GM21576 (cell line): ENCODE data around the gene MAGI2.

Source experiments
- ATAC-seq: cut with Tn5 transposase; IDR thresholded peaks from one replicate; pipeline ENCODE4 v1.9.1; 2021; ENCODE audit warnings: mild to moderate bottlenecking, moderate library complexity; ENCODE audit not compliant: unreplicated experiment

The MAGI2 gene

GRCh38 chr7:78684201-78684600, 769.3 kb downstream of the MAGI2 start:
- ATAC-seq, result no peak

DNA sequence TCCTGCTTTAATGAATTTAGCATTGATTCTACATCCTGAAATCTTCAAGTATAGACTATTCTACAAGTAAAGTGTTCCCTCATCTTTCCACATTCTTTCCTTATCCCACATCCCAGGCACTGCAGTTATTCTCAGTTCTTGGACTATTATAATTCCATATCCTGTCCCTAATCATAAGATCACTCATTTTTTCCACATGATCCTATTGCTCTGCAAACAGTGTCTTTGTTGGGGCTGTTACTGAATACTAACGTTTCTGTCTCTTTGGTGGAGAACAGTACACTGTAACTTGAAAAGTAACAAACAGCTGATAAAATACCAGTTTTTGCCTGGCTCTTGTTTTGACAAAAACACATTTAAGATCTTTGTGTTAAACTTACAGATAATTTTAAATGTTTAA, 769.9 kb downstream of the MAGI2 start:
- ATAC-seq, result no peak

DNA sequence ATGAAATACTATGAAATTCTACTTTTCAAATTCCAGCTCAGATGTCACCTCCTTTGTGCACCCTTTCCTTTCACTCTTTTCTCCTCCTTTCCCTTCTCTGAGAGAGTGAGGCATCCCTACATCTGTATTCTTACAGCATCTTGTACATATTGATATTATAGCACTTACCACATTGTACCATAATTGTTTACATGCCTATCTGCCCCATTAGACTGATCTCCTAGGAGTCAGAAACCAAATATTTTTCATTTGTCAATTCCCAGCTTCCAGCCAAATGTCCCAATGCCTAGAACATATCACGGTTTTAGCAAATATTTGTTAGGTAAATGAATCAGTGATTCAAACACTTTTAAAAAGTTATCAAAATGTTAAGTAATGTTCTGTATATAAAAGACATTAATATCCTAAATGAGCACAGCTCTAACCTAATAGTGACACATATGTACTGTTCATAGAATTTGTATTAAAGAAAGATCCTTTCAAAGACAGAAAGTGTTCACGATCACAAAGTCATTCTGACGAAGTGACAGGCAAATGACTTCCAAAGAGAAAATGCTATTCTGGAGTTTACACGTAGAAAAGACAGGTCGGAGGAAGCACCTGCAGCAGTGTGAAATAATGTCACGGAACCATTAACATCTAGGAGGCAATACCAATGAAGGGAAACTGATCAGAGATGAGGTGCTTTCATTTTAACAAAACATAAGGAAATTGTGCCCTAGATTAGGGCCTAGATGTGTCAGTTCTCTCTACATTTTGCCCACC, 774.2 kb downstream of the MAGI2 start:
- ATAC-seq, result no peak

DNA sequence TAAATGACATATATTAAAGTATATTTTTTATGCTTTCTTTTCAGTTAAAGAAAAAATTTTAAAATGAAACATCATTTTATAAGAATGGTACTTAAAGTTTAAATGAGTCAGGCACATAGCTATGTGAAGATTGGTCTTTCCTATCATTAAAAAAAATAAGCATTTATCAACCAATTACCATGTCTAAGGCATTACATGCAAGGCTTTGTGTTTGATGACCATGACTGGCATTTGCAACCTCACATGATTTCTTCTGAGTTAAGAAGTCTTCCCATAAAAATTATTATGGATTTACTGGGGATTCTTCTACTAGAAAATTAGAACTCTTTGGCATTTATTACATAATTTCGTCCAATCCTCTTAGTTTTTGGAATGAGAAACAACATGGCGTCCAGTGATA, 776.1 kb downstream of the MAGI2 start:
- ATAC-seq, result no peak

DNA sequence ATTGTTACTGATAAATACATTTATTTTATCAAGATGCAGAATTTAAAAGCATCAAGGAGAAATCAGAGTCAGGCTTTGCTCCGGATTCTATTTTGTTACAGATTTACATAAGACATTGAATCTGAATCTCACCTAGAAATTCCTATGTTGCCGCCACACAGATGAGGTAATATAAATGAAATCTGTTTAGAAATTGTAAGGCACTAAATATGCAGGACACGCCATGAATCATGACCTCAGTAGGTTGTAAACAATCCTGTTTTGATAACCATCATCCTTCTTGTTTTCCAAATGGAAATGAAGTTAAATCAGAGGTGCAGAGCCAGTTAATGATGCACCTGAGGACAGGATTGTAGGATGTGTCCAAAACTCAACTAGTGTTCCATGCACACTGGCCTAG, 778.0 kb downstream of the MAGI2 start:
- no peak for ATAC-seq

GRCh38 chr7:78673272-78673671, 780.2 kb downstream of the MAGI2 start:
- ATAC-seq, result no peak

- ATAC-seq, result no peak
Observed at GRCh38 chr7:78662939-78663338, 790.5 kb downstream of the MAGI2 start.

DNA sequence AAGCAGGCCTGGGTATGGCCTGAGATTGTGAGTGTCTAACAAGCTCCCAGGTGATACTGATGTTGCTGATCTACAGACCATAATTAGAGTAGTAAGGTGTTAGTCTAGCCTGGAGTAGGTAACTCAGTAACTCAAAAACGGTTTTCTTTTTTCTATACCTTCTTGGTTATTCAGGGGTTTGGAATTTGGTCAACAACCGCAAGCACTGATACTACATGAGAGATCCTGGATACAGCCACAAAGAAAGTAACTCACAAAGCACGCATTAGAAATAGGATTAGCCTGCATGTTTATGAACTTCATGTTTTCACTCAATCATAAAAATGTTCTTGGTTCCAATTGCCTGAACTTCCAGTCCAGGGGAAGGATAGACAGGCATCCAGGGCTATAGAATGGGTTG, 803.5 kb downstream of the MAGI2 start:
- no peak for ATAC-seq

- ATAC-seq, result no peak
Observed at GRCh38 chr7:78649236-78649635, 804.2 kb downstream of the MAGI2 start.

DNA sequence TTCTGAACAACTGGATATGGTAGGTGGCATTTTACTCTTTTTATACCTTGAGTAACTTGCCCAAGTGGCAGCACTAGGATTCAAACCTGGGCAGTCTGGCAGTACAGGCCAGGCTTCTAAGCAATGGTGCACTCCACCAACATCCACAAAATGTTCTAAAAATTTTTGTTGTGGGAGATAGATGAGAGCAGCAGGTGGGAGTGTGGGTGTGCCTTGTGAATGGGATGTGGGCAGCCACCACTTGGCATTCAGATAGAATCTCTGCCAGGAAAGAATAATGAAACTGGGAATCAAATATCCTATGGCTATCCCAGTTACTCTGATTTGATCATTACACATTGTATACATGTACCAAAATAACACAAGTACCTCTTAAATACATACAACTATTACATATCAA, 810.7 kb downstream of the MAGI2 start:
- no peak for ATAC-seq

DNA sequence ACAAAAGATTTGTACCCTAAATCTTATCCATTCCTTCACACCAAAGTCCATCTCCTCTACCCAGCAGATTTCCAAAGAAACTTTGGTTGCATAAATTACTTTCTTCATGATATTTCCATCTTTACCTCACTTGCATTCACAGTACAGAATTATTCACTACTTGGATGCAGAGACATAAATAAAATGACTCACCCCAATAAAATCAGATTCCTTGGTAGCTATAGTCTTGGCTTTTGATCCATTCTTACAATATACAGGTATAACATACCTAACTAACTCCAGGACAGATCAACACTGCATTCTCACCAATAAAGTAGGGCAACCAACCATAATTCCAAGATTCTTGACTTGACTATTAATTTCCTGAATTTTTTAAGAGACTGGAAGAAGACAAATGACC, 815.1 kb downstream of the MAGI2 start:
- ATAC-seq, result no peak

GRCh38 chr7:78636727-78637126, 816.7 kb downstream of the MAGI2 start:
- no peak for ATAC-seq

DNA sequence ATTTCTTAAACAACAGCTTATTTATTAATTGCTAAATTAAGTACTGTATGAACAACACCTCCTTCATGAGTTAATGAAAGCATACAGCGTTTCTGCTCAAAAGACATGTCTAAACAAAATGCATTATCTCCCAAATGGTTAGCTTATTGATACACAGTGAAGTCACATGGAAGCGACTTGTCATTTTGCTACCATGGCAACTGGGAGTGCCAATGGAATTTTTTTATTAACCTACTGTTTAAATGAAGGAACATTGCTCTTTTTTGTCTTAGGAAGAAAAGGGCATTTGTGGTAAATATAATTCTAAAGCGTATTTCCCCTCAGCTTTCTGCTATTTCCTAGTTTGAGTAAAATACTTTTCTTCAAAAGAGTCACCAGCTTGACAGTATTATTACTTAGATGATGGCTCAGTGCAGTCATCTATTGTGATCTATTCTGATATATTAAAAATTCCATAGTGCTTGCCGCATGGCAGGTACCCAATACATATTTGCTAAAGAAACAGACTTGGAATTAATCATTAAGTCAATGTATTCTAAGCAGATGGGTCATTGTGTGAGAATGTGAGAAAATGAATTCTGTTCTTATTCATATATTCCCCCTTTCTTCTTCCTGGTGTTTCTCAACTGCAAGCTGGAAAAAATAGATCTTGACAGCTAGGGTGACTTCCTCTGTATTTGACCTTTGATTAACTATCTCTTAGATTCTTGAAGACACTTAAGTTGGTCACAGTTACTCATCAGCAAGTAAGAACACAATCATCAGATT, 818.3 kb downstream of the MAGI2 start:
- ATAC-seq, result no peak

DNA sequence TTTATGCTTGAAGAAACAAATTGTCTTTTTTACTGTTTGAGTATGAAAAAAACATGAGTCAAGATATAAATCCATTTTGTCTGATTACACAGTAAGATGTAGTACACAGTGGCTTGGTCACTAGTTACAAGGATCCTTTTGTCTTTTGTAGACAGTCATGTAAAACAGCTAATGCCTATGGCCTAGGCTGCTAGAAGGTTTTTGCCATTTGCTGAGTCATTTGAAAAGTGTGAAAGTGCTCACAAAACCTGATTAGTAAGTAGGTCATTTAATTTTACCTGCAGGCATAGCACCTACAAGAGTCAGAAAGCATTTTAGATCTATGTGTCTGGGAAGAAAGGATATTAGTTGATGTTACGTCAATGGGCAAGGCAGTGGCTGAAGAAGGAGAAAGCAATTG, 819.4 kb downstream of the MAGI2 start:
- no peak for ATAC-seq

DNA sequence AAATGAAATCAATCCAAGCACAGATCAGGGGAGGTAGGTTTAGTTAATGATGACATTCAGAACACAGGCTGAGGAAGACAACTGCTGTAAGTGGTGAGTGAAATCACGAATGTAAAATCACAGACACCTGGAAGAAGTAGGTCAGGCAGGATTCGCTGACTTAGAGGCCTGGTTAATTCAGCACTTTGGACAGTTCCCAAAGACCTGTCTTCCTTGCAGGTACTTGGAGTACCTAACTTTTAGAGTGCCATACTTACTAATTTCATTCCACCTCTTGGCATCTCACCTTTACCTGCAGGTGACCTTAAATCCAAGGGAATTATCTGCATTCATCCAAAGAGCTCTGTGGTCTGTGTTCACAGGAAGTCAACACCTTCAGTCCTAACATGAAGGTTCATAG, 832.5 kb downstream of the MAGI2 start:
- no peak for ATAC-seq

GRCh38 chr7:78616539-78616938, 836.9 kb downstream of the MAGI2 start:
- no peak for ATAC-seq

DNA sequence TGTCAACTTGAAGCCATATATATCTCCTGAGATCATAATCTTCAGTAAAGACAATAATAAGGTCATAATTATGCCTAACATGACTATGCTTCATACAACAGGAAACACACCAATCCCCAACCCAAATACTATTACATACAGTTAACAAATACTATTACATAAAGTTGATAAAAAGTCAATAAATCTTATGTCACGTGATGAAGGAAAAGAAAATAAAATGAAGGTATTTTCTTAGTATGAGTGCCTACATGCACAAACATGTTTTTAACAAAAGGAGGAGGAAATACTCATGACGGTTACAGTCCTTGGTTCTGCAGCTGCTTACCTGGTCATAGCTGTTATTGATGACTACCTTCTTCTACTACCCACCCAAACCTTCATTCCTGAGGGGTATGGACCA, 844.2 kb downstream of the MAGI2 start:
- ATAC-seq, result no peak

DNA sequence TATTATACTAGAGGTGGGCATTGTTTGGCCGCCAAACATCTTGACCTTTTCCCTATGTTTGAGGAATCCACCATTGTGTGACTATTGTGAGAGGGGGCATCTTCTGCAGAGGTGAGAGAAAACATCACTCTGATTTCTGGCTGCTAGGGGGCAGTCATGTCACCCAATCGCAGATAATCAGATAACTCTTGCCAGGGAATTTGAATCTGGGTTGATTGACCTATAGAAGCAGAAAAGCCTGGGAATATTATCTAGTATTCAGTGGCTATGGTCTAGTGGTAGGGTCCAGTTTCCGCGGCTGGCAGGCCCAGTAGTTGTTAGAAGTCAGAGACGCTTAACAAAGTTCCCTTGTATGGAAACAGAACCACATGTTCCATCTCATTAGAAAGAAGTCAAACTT, 846.4 kb downstream of the MAGI2 start:
- ATAC-seq, result no peak

GRCh38 chr7:78605119-78605518, 848.3 kb downstream of the MAGI2 start:
- ATAC-seq, result no peak

DNA sequence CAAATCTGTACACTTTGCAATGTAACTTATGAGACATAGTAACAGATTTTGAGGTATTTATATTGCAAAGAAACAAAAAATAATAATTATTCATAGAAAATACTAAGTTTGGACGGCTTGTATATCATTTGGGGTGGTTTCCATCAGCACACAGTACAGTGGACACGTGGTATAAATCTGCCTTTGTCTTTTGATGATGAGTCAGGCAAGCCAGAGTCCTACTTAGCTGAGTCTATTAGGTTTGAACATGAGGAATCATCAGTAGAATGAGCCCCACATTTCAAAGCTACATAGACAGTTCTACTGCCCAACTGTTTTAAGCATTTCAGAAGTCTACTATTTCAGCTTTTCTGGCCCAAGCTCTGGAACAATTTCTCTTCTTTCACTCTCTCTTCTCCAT, 851.7 kb downstream of the MAGI2 start:
- ATAC-seq, result no peak

DNA sequence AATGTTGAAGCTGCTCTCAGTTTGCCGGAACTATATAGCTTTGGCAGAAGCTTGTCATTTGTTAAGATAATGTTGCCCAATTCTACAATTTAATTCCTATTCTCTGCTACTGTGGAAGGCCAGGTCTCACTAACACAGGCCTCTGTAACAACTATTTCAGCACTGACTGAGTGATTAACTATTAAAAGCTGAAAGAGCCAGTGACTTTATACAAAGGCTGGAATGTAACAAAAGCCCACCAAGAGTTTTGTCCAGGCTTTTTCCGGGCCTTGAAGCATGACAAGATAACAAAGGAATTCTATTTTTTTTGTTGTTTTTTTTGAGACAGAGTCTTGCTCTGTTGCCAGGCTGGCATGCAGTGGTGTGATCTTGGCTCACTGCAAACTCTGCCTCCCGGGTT, 859.3 kb downstream of the MAGI2 start:
- no peak for ATAC-seq

DNA sequence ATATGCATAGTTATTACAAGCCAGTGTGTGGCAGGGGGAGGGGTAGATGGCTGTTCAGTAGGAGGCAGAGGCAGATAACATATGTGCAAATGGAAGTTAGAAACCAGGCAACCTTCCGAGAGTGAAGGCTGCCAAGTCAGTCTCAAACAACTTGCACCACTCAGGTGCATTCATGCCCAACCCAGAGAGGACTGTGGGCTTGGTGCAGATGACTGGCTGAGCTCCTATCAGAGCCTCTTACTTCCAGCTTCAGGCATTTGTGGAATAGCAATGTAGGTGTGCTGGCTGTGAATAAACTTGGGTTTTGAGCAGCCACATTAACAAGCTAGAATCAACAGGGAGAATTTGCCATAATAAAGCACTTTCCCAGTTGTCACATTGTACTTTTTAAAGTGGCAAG, 865.1 kb downstream of the MAGI2 start:
- no peak for ATAC-seq
